ENCODE data around the gene ICE1. TPM values are rescaled to one million over a fixed set of nuclear protein-coding genes. Genes with fewer than 3 reads are reported as not detected.
"Not testable (repeated sequence)": the region's sequence is repeated elsewhere in the genome, so short reads cannot be mapped to it uniquely, and the experiment has no call there.

The ICE1 gene
- total RNA-seq, 2 experiments from 2014 or later, result 30.2 to 30.4 TPM

DNA sequence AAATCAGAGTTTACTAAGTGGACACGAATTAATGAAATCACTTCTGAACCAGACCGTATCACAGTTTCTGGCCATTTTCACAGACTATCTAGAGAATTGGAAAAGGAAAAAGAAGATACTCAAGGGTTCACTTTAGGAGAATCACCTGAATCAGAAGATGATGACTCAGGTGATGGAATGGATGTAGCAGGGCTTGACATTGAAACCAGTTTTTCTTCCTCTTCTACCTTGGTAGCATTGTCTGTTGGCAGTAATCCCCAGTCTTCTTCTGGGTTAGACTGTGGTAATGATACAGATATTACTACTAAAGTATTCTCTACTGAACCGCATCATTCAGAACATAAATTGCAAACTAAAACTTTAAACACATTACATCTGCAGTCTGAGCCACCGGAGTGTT is 38.5 kb downstream of the ICE1 start:
- no peaks in the 10 kb centered on the region for H3K4me1 Mint-ChIP-seq (ENCODE audit: low read depth)
- DNase-seq (no peak), ATAC-seq (no peak)
- no peak overlapping the region for H3K27ac Mint-ChIP-seq
- H3K9me3 Mint-ChIP-seq (ENCODE audit: insufficient read depth), result no peaks in the 10 kb centered on the region
- ChIA-PET CTCF (no interaction called here), POLR2A (no interaction called here)
- H3K36me3 Mint-ChIP-seq (ENCODE audit: low read depth), result peaks cover 69% of the 10 kb centered on the region
- H3K4me3 Mint-ChIP-seq, result no peak overlapping the region
- no peaks in the 10 kb centered on the region for H3K27me3 Mint-ChIP-seq (ENCODE audit: low read depth)

DNA sequence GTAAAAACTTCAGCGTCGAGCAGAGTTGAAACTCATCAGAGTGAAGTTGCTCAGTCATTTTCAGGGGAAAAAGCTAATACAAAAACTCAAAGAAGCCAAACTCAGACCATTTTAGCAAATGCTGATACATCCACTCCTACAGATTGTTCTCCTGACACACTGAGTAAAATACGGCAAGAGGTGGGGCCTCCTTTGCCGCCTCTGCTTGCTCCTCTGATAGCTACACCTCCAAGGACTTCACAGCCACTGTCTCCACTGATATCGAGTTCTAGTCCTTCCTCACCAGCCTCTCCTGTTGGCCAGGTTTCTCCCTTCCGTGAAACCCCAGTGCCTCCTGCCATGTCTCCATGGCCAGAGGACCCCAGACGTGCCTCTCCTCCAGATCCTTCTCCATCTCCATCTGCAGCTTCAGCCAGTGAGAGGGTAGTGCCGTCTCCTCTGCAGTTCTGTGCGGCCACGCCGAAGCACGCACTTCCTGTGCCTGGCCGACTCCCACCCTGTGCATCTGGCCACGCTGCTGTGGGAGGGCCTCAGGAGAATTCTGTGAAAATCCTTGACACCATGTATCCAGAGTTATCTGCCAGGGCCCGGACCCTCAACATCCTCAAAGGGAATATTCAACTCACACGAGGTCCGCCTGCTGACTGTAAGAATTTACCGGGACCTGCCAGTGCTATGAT is 41.7 kb downstream of the ICE1 start:
- no peaks in the 10 kb centered on the region for H3K4me1 Mint-ChIP-seq (ENCODE audit: low read depth)
- peak overlapping the region; percentile 61 for H3K27ac Mint-ChIP-seq
- peaks cover 61% of the 10 kb centered on the region for H3K36me3 Mint-ChIP-seq (ENCODE audit: low read depth)
- no peaks in the 10 kb centered on the region for H3K27me3 Mint-ChIP-seq (ENCODE audit: low read depth)
- no peaks in the 10 kb centered on the region for H3K9me3 Mint-ChIP-seq (ENCODE audit: insufficient read depth)
- ATAC-seq, result no peak
- no peak overlapping the region for H3K4me3 Mint-ChIP-seq
- ChIA-PET CTCF (no interaction called here), POLR2A (no interaction called here)
- DNase-seq, result no peak

DNA sequence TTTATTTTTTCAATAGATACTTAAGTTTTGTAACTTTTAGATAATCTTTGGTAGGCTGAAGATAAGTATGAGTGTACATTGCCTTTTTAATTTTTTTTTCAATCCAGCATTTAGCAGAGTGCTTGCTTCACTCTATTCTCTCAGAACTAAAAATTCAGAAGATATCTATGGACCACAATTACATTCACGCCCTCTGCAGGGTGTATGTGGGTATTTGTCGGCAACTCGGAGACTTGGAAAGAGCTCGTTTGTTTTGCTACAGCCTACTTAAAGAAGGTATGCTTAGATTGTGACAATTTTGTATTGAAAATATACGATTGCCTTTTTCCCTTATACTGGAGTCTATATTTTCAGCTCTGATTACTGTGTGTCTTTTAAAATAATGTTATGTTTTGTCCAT is 43.8 kb downstream of the ICE1 start:
- no peaks in the 10 kb centered on the region for H3K27me3 Mint-ChIP-seq (ENCODE audit: low read depth)
- no peak overlapping the region for H3K4me3 Mint-ChIP-seq
- no peaks in the 10 kb centered on the region for H3K4me1 Mint-ChIP-seq (ENCODE audit: low read depth)
- no peaks in the 10 kb centered on the region for H3K9me3 Mint-ChIP-seq (ENCODE audit: insufficient read depth)
- DNase-seq (no peak), ATAC-seq (no peak)
- peaks cover 46% of the 10 kb centered on the region for H3K36me3 Mint-ChIP-seq (ENCODE audit: low read depth)
- no peak overlapping the region for H3K27ac Mint-ChIP-seq
- POLR2A ChIA-PET, result no interaction called here
- CTCF ChIA-PET, result interaction anchor here (1.0 to 1.1 kb wide), 3 partner anchors 12 to 45 kb away, joined by 3 to 4 read pairs (median 3); no protein-coding TSS in a partner anchor

DNA sequence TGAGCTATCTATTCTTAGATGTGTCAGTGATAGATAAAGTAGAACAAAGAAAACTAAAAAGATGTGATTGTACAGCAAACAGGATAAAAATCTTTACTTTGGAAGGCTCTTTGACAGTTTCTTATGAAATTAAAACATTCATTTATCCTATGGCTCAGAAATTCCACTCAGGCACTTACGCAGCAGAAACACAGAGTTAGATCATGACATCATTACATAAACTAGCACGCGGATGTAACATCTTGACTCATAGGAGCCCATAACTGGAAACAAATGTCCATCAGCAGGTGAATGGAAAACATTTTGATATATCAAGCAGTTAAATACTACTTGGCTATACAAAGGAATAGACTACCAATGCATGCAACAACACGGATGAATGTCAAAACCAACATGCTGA is 45.3 kb downstream of the ICE1 start:
- ChIA-PET CTCF (no interaction called here), POLR2A (no interaction called here)
- Mint-ChIP-seq H3K4me1 (ENCODE audit: low read depth) (no peaks in the 10 kb centered on the region), H3K27me3 (ENCODE audit: low read depth) (no peaks in the 10 kb centered on the region), H3K9me3 (ENCODE audit: insufficient read depth) (no peaks in the 10 kb centered on the region), H3K36me3 (ENCODE audit: low read depth) (peaks cover 37% of the 10 kb centered on the region), H3K4me3 (no peak overlapping the region), H3K27ac (no peak overlapping the region)
- DNase-seq (no peak), ATAC-seq (no peak)

DNA sequence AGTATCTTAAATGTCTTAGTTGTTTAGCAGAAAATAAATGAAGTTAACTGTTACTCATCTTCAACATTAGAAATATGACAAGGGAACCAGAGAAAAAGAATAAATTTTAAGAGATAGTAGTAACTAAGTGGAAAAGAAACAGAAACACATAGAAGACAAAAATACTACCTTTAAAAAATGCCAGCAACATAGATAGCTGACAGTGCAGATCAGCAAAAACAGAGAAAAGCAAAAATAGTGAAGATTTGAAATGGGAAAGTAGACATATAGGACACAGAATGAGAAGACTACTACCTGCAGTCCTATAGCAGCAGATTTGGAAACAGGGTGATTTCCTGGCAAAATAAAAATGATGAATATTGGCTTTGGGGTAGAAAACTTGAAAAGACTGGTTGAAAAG is 48.5 kb downstream of the ICE1 start:
- CTCF ChIA-PET, result no interaction called here
- DNase-seq (no peak), ATAC-seq (no peak)
- no peaks in the 10 kb centered on the region for H3K9me3 Mint-ChIP-seq (ENCODE audit: insufficient read depth)
- H3K36me3 Mint-ChIP-seq (ENCODE audit: low read depth), result peaks cover 37% of the 10 kb centered on the region
- no peaks in the 10 kb centered on the region for H3K27me3 Mint-ChIP-seq (ENCODE audit: low read depth)
- H3K4me1 Mint-ChIP-seq (ENCODE audit: low read depth), result no peaks in the 10 kb centered on the region
- POLR2A ChIA-PET, result no interaction called here
- no peak overlapping the region for H3K4me3 Mint-ChIP-seq
- no peak overlapping the region for H3K27ac Mint-ChIP-seq

DNA sequence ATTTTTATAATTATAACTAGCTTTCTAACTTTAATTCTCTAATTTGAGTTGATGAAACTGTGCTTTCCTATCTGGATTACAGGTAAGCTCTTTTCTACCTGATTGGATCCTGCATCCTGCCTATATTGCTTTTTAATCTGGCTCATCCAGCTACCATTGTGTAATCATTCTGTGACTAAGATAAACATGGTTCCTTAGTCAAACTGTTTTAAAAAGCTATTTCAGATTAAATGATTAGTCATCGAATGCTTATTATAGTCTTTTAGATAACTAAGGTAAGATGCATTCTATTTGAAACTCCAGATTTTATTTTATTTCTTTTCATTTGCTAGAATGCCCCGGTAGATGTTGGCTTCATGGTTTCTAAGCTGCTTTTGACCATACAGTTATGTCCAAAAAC is 50.7 kb downstream of the ICE1 start:
- ATAC-seq, result no peak
- CTCF ChIA-PET, result no interaction called here
- Mint-ChIP-seq H3K4me1 (ENCODE audit: low read depth) (no peaks in the 10 kb centered on the region), H3K27ac (no peak overlapping the region), H3K9me3 (ENCODE audit: insufficient read depth) (no peaks in the 10 kb centered on the region), H3K4me3 (no peak overlapping the region), H3K27me3 (ENCODE audit: low read depth) (no peaks in the 10 kb centered on the region), H3K36me3 (ENCODE audit: low read depth) (peaks cover 43% of the 10 kb centered on the region)
- POLR2A ChIA-PET, result no interaction called here
- DNase-seq, result no peak

DNA sequence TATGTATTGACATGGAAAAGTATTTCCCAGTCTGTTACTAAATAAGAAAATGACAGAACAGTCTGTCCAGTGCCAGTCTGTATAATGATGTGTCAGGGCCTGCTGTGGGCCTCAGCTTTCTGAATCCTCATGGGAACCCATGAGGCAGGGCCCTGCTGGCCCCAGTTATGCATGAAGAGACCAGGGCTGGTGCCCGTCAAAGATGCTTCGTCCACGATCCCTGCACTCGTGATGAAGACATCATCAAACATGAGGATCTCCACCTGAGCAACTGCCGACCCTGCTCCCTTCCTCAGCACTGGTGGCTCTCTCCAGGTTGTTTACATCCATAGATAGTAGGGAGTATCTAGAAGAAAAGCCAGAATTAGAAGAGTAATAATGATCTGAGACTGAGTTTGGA is 52.5 kb downstream of the ICE1 start:
- Mint-ChIP-seq H3K36me3 (ENCODE audit: low read depth) (peaks cover 57% of the 10 kb centered on the region), H3K4me1 (ENCODE audit: low read depth) (peaks cover 7% of the 10 kb centered on the region), H3K27ac (no peak overlapping the region), H3K27me3 (ENCODE audit: low read depth) (no peaks in the 10 kb centered on the region), H3K4me3 (no peak overlapping the region), H3K9me3 (ENCODE audit: insufficient read depth) (no peaks in the 10 kb centered on the region)
- no peak for DNase-seq
- ATAC-seq, result no peak
- ChIA-PET CTCF (interaction anchor here (1.4 kb wide), 1 partner anchor 12 kb away, joined by 3 read pairs; no protein-coding TSS in a partner anchor), POLR2A (interaction anchor here (1.5 kb wide), 1 partner anchor 52 kb away, joined by 3 read pairs; the partner anchor contains the start of gene ICE1)

DNA sequence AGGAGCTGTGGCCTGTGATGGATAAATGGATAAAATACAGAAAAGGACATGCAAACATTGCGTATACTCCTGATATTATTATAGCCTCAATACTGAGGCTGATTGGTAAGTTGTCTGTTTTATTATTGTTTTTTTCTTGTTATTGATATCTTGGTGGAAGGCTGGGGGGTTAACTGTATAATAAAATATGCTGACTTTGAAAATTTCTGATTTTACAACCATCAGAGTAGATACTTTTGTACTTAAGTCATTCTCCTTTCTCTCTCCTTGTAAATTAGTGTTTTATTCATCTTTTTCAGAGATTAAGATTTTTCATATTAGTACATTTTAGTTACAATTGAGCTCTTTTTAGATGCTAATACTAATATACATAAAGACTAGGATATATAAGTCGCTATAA is 53.5 kb downstream of the ICE1 start:
- Mint-ChIP-seq H3K4me1 (ENCODE audit: low read depth) (peaks cover 13% of the 10 kb centered on the region), H3K27me3 (ENCODE audit: low read depth) (no peaks in the 10 kb centered on the region), H3K4me3 (no peak overlapping the region), H3K9me3 (ENCODE audit: insufficient read depth) (no peaks in the 10 kb centered on the region), H3K36me3 (ENCODE audit: low read depth) (peaks cover 55% of the 10 kb centered on the region), H3K27ac (no peak overlapping the region)
- ChIA-PET POLR2A (no interaction called here), CTCF (no interaction called here)
- ATAC-seq (no peak), DNase-seq (no peak)

DNA sequence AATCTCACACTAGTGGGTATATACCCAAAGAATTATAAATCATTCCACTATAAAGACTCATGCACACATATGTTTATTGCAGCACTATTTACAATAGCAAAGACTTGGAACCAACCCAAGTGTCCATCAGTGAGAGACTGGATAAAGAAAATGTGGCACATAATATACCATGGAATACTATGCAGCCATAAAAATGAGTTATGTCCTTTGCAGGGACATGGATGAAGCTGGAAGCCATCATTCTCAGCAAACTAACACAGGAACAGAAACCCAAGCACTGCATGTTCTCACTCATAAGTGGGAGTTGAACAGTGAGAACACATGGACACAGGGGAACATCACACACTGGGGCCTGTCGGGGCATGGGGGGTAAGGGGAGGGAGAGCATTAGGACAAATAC is 57.1 kb downstream of the ICE1 start:
- H3K27me3 Mint-ChIP-seq (ENCODE audit: low read depth); DNase-seq; ATAC-seq; H3K9me3 Mint-ChIP-seq (ENCODE audit: insufficient read depth); CTCF ChIA-PET; POLR2A ChIA-PET; H3K4me3 Mint-ChIP-seq: not testable (repeated sequence)
- H3K4me1 Mint-ChIP-seq (ENCODE audit: low read depth), result peaks cover 21% of the 10 kb centered on the region
- peak overlapping the region; percentile 67 for H3K27ac Mint-ChIP-seq
- H3K36me3 Mint-ChIP-seq (ENCODE audit: low read depth), result peaks cover 61% of the 10 kb centered on the region

DNA sequence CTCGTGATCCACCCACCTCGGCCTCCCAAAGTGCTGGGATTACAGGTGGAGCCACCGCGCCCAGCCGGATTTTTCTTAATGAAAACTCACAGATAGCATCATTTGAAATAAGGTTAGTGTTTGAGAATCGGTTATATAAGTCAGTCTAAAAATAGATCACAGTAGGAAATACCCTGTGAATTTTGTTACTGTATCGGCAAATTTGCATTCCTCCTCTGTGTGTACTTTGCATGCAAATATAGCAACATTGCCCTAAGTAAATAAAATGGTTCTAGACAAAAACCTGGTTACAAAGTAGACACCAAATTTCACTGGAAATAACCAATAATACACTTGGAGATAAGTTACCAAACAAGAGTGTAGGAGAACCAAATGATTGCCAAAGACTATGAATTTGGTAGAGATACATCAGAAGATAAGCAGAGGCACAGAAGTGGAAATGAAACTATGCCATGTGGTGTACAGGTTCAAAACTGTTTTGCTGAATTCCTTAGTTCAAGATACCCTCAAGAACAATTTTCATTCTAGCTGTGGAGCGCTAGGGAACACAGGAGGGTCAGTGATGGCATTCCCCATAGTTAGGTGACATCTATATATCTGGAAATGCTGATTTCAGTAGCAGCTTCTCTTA is 58.1 kb downstream of the ICE1 start:
- Mint-ChIP-seq H3K4me1 (ENCODE audit: low read depth) (peaks cover 24% of the 10 kb centered on the region), H3K27me3 (ENCODE audit: low read depth) (no peaks in the 10 kb centered on the region), H3K4me3 (peak overlapping the region; percentile 41), H3K9me3 (ENCODE audit: insufficient read depth) (no peaks in the 10 kb centered on the region), H3K36me3 (ENCODE audit: low read depth) (peaks cover 53% of the 10 kb centered on the region), H3K27ac (peak overlapping the region; percentile 89)
- ATAC-seq (peak; percentile 63), DNase-seq (no peak)
- POLR2A ChIA-PET, result no interaction called here
- CTCF ChIA-PET, result interaction anchor here (1.3 kb wide), 1 partner anchor 9 kb away, joined by 4 read pairs; no protein-coding TSS in a partner anchor

DNA sequence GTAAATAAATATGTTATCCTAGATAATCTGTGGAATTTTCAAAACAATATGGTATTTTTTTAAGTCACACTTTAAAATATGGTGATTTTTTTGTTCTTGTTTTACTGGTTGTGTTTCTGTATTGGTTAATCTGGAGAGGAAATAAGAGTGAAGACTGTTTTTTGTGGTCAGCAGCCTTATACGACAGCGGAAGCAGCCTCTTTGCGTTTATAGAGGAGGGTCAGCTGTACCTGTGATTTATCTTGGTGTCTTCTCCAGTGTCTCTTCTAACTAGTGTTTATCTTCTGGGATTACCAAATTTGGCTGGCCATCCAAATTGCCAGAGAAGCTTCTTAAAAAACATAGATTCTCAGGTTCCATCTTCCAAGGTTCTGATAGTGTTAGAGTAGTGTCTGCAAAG is 58.7 kb downstream of the ICE1 start:
- CTCF ChIA-PET, result interaction anchor here (1.3 kb wide), 1 partner anchor 9 kb away, joined by 4 read pairs; no protein-coding TSS in a partner anchor

DNA sequence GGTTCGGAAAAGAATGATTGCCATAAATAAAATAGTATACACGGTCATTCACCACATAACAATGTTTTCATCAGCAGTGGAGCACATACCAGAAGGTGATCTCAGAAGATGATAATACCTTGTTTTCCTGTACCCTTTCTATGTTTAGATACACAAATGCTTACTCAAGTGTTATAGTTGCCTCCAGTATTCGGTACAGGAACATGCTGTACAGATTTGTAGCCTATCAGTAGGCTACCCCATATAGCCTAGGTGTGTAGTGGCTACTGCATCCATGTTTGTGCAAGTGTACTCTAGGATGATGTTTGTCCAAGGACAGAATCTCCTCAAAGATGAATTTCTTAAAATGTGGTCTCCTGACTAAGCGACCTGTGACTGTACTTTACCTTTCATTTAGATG is 59.2 kb downstream of the ICE1 start:
- DNase-seq (no peak), ATAC-seq (peak; percentile 8)
- peak overlapping the region; percentile 89 for H3K27ac Mint-ChIP-seq
- H3K9me3 Mint-ChIP-seq (ENCODE audit: insufficient read depth), result no peaks in the 10 kb centered on the region
- CTCF ChIA-PET, result interaction anchor here (1.3 kb wide), 1 partner anchor 8 kb away, joined by 4 read pairs; no protein-coding TSS in a partner anchor
- no peaks in the 10 kb centered on the region for H3K27me3 Mint-ChIP-seq (ENCODE audit: low read depth)
- peak overlapping the region; percentile 41 for H3K4me3 Mint-ChIP-seq
- peaks cover 30% of the 10 kb centered on the region for H3K4me1 Mint-ChIP-seq (ENCODE audit: low read depth)
- H3K36me3 Mint-ChIP-seq (ENCODE audit: low read depth), result peaks cover 47% of the 10 kb centered on the region
- POLR2A ChIA-PET, result no interaction called here

More for the DNA sequence above, 58.7 kb downstream of the ICE1 start:
- Mint-ChIP-seq H3K27me3 (ENCODE audit: low read depth) (no peaks in the 10 kb centered on the region), H3K4me3 (peak overlapping the region; percentile 41), H3K4me1 (ENCODE audit: low read depth) (peaks cover 30% of the 10 kb centered on the region), H3K36me3 (ENCODE audit: low read depth) (peaks cover 51% of the 10 kb centered on the region), H3K9me3 (ENCODE audit: insufficient read depth) (no peaks in the 10 kb centered on the region), H3K27ac (peak overlapping the region; percentile 89)
- DNase-seq (peak; percentile 56), ATAC-seq (peak; percentile 89)
- POLR2A ChIA-PET, result no interaction called here

All from activated CD8-positive, alpha-beta T cell treated with anti-CD3 and anti-CD28 coated beads, Interleukin-2, amount 10 ng/mL, durations not matched to agents 7 days and 5 days (primary cell).